ENCODE measurements around the gene SPDYE4.
A peak's percentile ranks its signal among the peaks of the same experiment; 100 is the strongest.

The SPDYE4 gene

DNA sequence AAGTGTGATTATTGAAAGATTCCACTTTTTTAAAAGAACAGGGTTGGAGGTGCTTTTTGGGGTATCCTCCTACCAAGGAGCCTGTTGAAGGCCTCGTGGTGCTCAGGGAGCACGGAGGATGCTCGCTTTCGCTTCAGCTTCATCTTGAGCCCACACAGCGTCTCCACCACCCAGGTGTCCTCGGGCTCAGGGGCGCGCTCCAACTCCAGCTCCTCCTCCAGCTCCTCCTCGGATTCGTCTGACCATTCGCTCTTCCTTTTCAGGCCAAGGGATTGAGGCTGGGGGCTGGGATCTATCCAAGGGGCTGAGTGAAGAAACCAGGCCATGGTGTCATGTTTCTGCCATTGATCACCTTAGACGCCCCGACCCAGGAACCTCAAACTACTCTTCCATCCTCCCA lies 1.2 kb downstream of the SPDYE4 start (continued):
- TF ChIP-seq, protein P1, sequence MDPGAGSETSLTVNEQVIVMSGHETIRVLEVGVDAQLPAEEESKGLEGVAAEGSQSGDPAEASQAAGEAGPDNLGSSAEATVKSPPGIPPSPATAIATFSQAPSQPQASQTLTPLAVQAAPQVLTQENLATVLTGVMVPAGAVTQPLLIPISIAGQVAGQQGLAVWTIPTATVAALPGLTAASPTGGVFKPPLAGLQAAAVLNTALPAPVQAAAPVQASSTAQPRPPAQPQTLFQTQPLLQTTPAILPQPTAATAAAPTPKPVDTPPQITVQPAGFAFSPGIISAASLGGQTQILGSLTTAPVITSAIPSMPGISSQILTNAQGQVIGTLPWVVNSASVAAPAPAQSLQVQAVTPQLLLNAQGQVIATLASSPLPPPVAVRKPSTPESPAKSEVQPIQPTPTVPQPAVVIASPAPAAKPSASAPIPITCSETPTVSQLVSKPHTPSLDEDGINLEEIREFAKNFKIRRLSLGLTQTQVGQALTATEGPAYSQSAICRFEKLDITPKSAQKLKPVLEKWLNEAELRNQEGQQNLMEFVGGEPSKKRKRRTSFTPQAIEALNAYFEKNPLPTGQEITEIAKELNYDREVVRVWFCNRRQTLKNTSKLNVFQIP (CRISPR knock-in tag; IDR thresholded peaks at IDR 0.05; ENCODE audit: borderline replicate concordance, low read depth), result no peak
- TF ChIP-seq OSR1 (CRISPR knock-in tag; IDR thresholded peaks at IDR 0.05), result no peak

DNA sequence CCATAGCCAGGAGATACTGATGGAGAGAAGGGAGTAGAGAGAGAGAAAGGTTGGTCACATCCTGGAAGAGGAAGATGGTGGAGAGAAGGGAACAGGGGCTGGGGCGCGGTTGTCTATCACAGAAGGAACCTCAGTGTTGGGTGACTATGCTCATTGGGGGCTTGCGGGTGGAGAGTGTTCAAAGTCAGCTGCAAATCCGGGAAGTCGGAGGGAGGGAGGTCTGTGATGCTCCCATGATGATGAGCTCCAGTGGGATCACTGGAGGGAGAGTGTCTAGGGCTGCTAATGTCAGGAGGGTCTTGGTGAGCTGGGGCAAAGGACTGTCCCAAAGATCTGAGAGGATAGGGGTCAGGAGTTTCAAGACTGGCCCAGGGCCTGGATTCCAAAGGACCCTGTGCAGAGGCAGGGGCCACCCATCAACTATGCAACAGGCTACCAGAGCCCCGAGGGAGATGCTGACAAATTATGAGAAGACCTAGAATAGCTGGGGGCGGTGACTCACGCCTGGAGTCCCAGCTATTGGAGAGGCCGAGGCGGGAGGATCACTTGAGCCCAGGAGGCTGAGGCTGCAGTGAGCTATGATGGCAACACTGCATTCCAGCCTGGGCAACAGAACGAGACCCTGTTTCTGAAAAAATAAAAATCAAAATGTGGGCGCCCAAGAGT lies 2.6 kb downstream of the SPDYE4 start:
- TF ChIP-seq BACH2 (CRISPR knock-in tag; IDR thresholded peaks at IDR 0.05; ENCODE audit: borderline replicate concordance), result no peak
- TF ChIP-seq, protein P1 (CRISPR knock-in tag; IDR thresholded peaks at IDR 0.05; ENCODE audit: borderline replicate concordance, low read depth), result no peak
- no peak for TF ChIP-seq RARB (CRISPR knock-in tag; IDR thresholded peaks at IDR 0.05)
- no peak for TF ChIP-seq CSDC2 (CRISPR knock-in tag; IDR thresholded peaks at IDR 0.05)
- ATAC-seq, result no peak

DNA sequence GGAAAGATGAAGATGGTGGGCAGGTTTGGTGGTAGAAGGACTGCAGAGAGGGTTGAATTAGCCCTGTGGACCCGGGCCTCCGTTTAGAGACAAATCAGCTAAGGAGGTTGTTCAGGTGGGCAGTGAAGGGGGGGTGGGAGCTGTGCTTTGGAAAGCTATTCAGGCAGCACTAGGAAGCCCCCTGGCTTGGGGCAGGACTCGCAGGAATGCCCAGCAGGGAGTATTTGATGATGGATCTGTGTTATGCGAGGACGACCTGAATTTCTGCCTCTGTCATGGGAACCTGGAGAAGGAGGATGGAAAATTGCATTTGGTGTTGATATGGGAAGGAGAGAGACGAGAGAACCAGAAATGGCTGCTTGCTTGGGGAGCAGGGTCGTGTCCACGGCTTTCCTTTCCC lies 3.5 kb downstream of the SPDYE4 start:
- no peak for ATAC-seq

DNA sequence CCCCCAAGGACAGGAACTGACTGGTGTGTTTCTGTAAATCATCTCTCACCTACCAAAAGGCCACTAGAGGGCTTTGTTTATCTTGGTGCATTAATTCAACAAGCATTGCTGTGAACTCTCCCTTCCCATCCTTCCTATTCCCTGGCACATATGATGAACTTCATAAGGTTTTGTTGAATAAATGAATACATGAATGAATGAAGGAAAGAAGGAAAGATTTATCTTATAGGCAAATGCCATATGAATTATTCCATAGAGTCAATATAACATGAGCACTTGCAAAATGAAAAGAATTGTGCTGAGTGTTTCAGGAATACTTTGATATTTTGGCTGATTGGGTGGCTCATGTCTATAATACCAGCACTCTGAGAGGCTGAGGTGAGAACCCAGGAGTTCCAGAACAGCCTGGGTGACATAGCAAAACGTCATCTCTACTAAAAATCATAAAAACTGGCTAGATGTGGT lies 4.3 kb downstream of the SPDYE4 start:
- no peak for TF ChIP-seq ARNTL (CRISPR knock-in tag; IDR thresholded peaks at IDR 0.05; ENCODE audit: borderline replicate concordance, low read depth)
- no peak for TF ChIP-seq RARB (CRISPR knock-in tag; IDR thresholded peaks at IDR 0.05)
- no peak for TF ChIP-seq BACH2 (CRISPR knock-in tag; IDR thresholded peaks at IDR 0.05; ENCODE audit: borderline replicate concordance)
- no peak for TF ChIP-seq ZNF565 (CRISPR knock-in tag; conservative IDR thresholded peaks at IDR 0.05; ENCODE audit: low read depth)
- ATAC-seq, result peak; percentile 68

More for the DNA sequence above, 3.5 kb downstream of the SPDYE4 start:
- TF ChIP-seq, protein P2, sequence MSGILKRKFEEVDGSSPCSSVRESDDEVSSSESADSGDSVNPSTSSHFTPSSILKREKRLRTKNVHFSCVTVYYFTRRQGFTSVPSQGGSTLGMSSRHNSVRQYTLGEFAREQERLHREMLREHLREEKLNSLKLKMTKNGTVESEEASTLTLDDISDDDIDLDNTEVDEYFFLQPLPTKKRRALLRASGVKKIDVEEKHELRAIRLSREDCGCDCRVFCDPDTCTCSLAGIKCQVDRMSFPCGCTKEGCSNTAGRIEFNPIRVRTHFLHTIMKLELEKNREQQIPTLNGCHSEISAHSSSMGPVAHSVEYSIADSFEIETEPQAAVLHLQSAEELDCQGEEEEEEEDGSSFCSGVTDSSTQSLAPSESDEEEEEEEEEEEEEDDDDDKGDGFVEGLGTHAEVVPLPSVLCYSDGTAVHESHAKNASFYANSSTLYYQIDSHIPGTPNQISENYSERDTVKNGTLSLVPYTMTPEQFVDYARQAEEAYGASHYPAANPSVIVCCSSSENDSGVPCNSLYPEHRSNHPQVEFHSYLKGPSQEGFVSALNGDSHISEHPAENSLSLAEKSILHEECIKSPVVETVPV (CRISPR knock-in tag; IDR thresholded peaks at IDR 0.05), result no peak
- TF ChIP-seq ESRRG (CRISPR knock-in tag; IDR thresholded peaks at IDR 0.05), result no peak
- no peak for TF ChIP-seq ARNTL (CRISPR knock-in tag; IDR thresholded peaks at IDR 0.05; ENCODE audit: borderline replicate concordance, low read depth)
- no peak for TF ChIP-seq BACH2 (CRISPR knock-in tag; IDR thresholded peaks at IDR 0.05; ENCODE audit: borderline replicate concordance)
- no peak for TF ChIP-seq CSDC2 (CRISPR knock-in tag; IDR thresholded peaks at IDR 0.05)
- TF ChIP-seq, protein P3, sequence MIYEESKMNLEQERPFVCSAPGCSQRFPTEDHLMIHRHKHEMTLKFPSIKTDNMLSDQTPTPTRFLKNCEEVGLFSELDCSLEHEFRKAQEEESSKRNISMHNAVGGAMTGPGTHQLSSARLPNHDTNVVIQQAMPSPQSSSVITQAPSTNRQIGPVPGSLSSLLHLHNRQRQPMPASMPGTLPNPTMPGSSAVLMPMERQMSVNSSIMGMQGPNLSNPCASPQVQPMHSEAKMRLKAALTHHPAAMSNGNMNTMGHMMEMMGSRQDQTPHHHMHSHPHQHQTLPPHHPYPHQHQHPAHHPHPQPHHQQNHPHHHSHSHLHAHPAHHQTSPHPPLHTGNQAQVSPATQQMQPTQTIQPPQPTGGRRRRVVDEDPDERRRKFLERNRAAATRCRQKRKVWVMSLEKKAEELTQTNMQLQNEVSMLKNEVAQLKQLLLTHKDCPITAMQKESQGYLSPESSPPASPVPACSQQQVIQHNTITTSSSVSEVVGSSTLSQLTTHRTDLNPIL (CRISPR knock-in tag; IDR thresholded peaks at IDR 0.05; ENCODE audit: low read depth), result no peak
- no peak for TF ChIP-seq OSR1 (CRISPR knock-in tag; IDR thresholded peaks at IDR 0.05)
- no peak for TF ChIP-seq ISL1 (CRISPR knock-in tag; IDR thresholded peaks at IDR 0.05)
- no peak for TF ChIP-seq GLIS3 (CRISPR knock-in tag; IDR thresholded peaks at IDR 0.05)
- TF ChIP-seq ZFP30 (CRISPR knock-in tag; IDR thresholded peaks at IDR 0.05), result no peak
- TF ChIP-seq SNAI2 (CRISPR knock-in tag; IDR thresholded peaks at IDR 0.05), result no peak
- TF ChIP-seq, protein P1 (CRISPR knock-in tag; IDR thresholded peaks at IDR 0.05; ENCODE audit: borderline replicate concordance, low read depth), result no peak

DNA sequence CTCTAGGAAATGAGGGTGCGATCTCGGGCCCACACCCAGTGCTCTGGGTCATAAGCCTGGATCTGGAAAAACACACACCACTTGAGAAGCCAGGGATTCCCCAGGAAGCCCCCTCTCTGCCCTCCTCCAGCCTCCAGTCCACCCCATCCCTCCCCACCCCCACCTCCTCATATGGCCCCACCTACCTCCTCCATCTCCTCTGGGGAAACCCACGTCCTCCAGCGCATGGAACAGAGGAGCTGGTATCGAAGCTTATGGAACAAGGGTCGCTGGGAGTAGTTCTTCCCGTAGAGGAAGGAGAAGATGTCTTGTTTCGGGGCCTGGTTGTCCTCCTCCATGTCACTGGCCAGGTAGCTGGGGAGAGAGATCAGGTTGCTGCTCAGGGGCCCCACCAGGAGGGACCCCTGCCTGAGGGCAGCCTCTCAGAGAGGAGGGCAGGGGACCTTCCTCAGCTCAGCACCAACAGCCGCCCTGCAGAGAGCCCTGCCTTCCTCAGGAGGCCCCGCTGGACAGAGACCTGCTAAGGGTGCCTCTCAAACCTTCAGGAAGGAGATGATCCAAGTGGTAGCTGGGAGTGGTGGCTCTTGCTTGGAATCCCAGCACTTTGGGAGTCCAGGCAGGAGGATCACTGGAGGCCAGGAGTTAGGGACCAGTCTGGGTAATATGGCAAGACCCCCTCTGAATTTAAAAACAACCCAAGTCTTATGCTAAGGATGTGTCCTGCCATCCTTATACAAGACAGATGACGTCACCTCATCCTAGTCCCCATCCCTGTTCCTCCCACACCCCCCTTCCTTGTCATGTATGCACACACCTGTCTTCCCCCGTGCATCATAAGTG lies 5.0 kb downstream of the SPDYE4 start:
- no peak for ATAC-seq
- TF ChIP-seq, protein P4, sequence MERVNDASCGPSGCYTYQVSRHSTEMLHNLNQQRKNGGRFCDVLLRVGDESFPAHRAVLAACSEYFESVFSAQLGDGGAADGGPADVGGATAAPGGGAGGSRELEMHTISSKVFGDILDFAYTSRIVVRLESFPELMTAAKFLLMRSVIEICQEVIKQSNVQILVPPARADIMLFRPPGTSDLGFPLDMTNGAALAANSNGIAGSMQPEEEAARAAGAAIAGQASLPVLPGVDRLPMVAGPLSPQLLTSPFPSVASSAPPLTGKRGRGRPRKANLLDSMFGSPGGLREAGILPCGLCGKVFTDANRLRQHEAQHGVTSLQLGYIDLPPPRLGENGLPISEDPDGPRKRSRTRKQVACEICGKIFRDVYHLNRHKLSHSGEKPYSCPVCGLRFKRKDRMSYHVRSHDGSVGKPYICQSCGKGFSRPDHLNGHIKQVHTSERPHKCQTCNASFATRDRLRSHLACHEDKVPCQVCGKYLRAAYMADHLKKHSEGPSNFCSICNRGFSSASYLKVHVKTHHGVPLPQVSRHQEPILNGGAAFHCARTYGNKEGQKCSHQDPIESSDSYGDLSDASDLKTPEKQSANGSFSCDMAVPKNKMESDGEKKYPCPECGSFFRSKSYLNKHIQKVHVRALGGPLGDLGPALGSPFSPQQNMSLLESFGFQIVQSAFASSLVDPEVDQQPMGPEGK (CRISPR knock-in tag; IDR thresholded peaks at IDR 0.05; ENCODE audit: borderline replicate concordance), result no peak
- TF ChIP-seq RARB (CRISPR knock-in tag; IDR thresholded peaks at IDR 0.05), result no peak
- no peak for TF ChIP-seq ESRRG (CRISPR knock-in tag; IDR thresholded peaks at IDR 0.05)
- TF ChIP-seq, protein P1 (CRISPR knock-in tag; IDR thresholded peaks at IDR 0.05; ENCODE audit: borderline replicate concordance, low read depth), result no peak
- no peak for TF ChIP-seq BACH2 (CRISPR knock-in tag; IDR thresholded peaks at IDR 0.05; ENCODE audit: borderline replicate concordance)

Data from SK-N-SH treated with all-trans-retinoic acid at 6 μM for 48 hours (cell line).